Choroid plexus epithelial cell (primary cell): Measurements from ENCODE around the gene FKBP1A.

Source experiments
- DNase-seq: peaks from one replicate; pipeline ENCODE4 v3.0.0-alpha.2; 2010; ENCODE audit warnings: low read depth
- H3K4me3 ChIP-seq: 2 replicates; pipeline ENCODE4 v1.5.1; 2011; ENCODE audit warnings: low read depth, mild to moderate bottlenecking, control low read depth, low read length, moderate library complexity
- TF ChIP-seq, protein P1 (sequence below): conservative IDR thresholded peaks from 2 replicates; pipeline ENCODE4 v1.5.1; 2011; ENCODE audit warnings: low read depth, mild to moderate bottlenecking, control low read depth, inconsistent platforms, low read length, moderate library complexity

FKBP1A gene

DNA sequence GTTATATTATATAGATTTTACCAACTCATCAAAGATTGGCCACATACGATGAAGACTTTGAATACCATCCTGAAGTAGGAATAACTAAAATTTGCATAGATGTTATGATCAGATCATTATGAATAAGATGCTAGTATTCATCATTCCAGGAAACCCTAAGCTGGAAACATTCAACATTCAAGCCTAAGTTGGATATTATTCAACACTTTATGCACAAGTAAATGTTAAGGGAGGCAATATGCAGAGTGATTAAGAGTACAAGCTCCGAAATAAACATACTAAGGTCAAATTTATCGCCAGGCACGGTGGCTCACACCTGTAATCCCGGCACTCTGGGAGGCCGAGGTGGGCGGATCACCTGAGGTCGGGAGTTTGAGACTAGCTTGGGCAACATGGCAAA lies 43.4 kb upstream of the FKBP1A start:
- DNase-seq = no peak
- H3K4me3 ChIP-seq = no peak overlapping the region
- TF ChIP-seq, protein P1, sequence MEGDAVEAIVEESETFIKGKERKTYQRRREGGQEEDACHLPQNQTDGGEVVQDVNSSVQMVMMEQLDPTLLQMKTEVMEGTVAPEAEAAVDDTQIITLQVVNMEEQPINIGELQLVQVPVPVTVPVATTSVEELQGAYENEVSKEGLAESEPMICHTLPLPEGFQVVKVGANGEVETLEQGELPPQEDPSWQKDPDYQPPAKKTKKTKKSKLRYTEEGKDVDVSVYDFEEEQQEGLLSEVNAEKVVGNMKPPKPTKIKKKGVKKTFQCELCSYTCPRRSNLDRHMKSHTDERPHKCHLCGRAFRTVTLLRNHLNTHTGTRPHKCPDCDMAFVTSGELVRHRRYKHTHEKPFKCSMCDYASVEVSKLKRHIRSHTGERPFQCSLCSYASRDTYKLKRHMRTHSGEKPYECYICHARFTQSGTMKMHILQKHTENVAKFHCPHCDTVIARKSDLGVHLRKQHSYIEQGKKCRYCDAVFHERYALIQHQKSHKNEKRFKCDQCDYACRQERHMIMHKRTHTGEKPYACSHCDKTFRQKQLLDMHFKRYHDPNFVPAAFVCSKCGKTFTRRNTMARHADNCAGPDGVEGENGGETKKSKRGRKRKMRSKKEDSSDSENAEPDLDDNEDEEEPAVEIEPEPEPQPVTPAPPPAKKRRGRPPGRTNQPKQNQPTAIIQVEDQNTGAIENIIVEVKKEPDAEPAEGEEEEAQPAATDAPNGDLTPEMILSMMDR = no peak

DNA sequence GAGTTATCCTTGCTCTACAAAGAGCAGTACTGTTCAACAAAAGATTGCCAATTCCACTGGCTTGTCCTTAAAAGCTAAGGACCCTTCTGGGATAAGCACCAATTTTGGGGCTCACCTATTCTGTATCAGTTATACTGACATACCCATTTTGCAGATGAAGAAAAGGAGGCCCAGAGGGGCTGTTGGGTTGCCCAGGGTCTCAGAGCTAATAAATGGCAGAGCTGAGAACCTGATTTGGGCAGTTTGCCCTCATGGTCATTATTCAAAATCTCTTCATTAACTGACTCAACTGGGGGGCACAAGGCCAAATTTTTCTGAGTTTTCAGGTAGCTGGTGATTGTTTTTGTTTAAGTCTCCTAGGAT lies 42.5 kb upstream of the FKBP1A start:
- no peak for DNase-seq
- TF ChIP-seq, protein P1 = no peak
- H3K4me3 ChIP-seq = no peak overlapping the region

- TF ChIP-seq, protein P1 = no peak
- DNase-seq = peak; percentile 97
- H3K4me3 ChIP-seq = no peak overlapping the region
Observed at GRCh38 chr20:1434571-1435336, 41.9 kb upstream of the FKBP1A start.

DNA sequence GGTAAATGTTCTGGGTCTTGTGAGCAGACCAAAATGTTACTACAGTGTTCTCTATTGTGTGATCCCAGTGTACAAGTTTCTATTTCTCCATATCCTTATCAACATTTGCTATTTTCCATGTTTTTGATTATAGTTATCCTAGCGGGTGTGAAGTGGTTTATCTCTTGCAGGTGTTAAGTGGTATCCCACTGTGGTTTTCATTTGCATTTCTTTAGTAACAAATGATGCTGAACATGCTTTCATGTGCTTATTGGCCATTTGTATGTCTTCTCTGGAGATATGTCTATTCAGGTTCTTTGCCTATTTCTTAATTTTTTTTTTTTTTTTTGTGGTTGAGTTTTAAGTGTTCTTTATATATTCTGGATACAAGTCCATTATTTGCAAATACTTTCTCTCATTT lies 38.3 kb upstream of the FKBP1A start:
- no peak for DNase-seq
- TF ChIP-seq, protein P1 = no peak
- H3K4me3 ChIP-seq = no peak overlapping the region

DNA sequence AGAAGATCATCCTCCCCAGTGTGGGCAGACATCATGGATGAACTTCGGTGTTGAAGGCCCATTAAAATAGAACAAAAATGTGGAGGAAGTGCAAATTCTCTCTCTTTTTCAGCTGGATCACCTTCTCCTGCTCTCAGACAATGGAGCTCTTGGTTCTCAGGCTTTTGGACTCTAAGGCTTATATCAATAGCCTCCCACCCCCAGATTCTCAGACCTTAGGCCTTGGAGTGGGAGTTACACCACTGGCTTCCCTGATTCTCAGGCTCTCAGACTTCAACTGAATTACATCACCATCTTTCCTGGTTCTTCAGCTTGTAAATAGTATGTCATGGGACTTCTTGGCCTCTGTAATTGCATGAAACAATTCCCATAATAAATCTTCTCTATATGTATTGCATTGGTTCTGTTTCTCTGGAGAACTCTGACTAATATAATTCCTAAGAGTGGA lies 37.2 kb upstream of the FKBP1A start:
- DNase-seq = peak; percentile 85
- TF ChIP-seq, protein P1 = no peak
- H3K4me3 ChIP-seq = no peak overlapping the region

DNA sequence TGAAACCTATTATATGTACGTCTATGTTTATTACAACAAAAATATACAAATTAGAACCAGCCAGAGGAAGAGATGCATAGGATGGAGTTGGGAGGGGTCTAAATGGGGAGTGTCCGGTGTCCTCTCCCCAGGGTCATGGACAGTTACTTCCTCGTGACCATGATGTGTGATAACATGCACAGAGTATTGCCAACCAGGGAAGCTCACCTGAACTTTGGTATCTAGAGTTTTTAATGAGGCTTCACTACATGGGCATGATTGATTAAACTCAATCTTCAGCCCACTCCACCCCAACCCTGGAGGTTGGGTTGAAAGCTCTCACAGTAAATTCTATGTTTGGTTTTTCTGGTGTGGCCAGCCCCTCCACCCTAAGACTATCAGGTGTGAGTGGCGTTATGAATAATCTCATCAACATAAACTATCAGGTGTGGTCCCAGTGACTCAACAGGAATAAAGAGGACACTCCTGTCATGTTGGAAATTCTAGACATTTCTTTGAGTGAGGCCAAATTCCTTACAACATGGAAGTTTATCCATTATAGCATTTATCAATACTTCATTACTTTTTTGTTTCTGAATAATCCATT lies 36.4 kb upstream of the FKBP1A start:
- no peak overlapping the region for H3K4me3 ChIP-seq
- TF ChIP-seq, protein P1 = no peak
- no peak for DNase-seq

GRCh38 chr20:1427457-1428054 lies 34.7 kb upstream of the FKBP1A start:
- TF ChIP-seq, protein P1 = peak; percentile 26
- H3K4me3 ChIP-seq = no peak overlapping the region
- peak; percentile 93 for DNase-seq
